HG03066 (cell line): ENCODE data around the gene MAP7.

Experiments used
- ATAC-seq: cut with Tn5 transposase; IDR thresholded peaks from one replicate; pipeline ENCODE4 v1.9.1; 2021; ENCODE audit warnings: low read depth; ENCODE audit not compliant: unreplicated experiment

MAP7 gene

GRCh38 chr6:136429264-136430065, 120.8 kb downstream of the MAP7 start:
- ATAC-seq, result no peak

GRCh38 chr6:136427378-136427717, 122.9 kb downstream of the MAP7 start:
- no peak for ATAC-seq

- ATAC-seq, result no peak
Observed at GRCh38 chr6:136426627-136427377, 123.4 kb downstream of the MAP7 start.

- ATAC-seq, result no peak
Observed at GRCh38 chr6:136425793-136426192, 124.4 kb downstream of the MAP7 start.

GRCh38 chr6:136424901-136425300, 125.3 kb downstream of the MAP7 start:
- no peak for ATAC-seq

- no peak for ATAC-seq
Observed at GRCh38 chr6:136424450-136424849, 125.8 kb downstream of the MAP7 start.

- no peak for ATAC-seq
Observed at GRCh38 chr6:136421537-136422158, 128.6 kb downstream of the MAP7 start.

- ATAC-seq, result no peak
Observed at GRCh38 chr6:136420853-136421252, 129.4 kb downstream of the MAP7 start.

- no peak for ATAC-seq
Observed at GRCh38 chr6:136415351-136416007, 134.7 kb downstream of the MAP7 start.

GRCh38 chr6:136412410-136412809, 137.8 kb downstream of the MAP7 start:
- no peak for ATAC-seq

GRCh38 chr6:136411453-136412354, 138.5 kb downstream of the MAP7 start:
- ATAC-seq, result no peak

- ATAC-seq, result no peak
Observed at GRCh38 chr6:136411025-136411325, 139.2 kb downstream of the MAP7 start.

GRCh38 chr6:136410201-136411024, 139.8 kb downstream of the MAP7 start:
- peak; percentile 84 for ATAC-seq

- no peak for ATAC-seq
Observed at GRCh38 chr6:136409597-136409996, 140.6 kb downstream of the MAP7 start.

GRCh38 chr6:136408204-136408603, 142.0 kb downstream of the MAP7 start:
- ATAC-seq, result no peak

- no peak for ATAC-seq
Observed at GRCh38 chr6:136405420-136406029, 144.7 kb downstream of the MAP7 start.

GRCh38 chr6:136404627-136405419, 145.4 kb downstream of the MAP7 start:
- ATAC-seq, result no peak

- ATAC-seq, result no peak
Observed at GRCh38 chr6:136404007-136404406, 146.2 kb downstream of the MAP7 start.
